Epithelial cell of esophagus (primary cell): ENCODE results near the gene PRRX2.
A peak's percentile ranks its signal among the peaks of the same experiment; 100 is the strongest.

Experiments
- DNase-seq: peaks from one replicate; pipeline ENCODE4 v3.0.0; 2010; ENCODE audit warnings: low read depth
- H3K4me3 ChIP-seq: 2 replicates; pipeline ENCODE4 v1.5.1; 2011; ENCODE audit warnings: mild to moderate bottlenecking, low read length, control low read depth
- TF ChIP-seq, protein P1 (sequence below): IDR thresholded peaks from 2 replicates; pipeline ENCODE4 v1.5.1; 2011; ENCODE audit warnings: low read depth, mild to moderate bottlenecking, low read length, control low read depth, inconsistent platforms; ENCODE audit not compliant: insufficient read depth; ENCODE audit errors: missing control alignments

Gene PRRX2

DNA sequence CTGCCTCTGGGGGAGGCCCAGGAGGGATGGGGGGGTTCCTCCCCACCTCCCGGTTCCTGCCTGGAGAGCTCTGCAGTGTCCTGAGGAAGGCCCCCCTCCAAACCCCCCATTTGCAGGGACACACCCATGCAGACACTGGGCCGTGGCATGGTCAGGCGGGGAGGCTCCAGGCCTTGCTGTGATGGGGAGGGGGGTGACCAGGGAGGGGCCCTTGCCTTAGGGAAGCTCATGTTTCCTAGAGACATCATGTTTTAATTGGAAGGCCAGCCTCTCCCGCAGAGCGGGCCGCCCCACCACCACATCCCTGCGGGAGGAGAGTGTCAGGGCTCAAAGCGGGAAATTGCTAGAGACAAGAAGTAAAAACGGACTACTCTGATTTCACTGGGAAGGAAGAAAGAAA lies 12.0 kb downstream of the PRRX2 start:
- H3K4me3 ChIP-seq, result no peak overlapping the region
- TF ChIP-seq, protein P1, sequence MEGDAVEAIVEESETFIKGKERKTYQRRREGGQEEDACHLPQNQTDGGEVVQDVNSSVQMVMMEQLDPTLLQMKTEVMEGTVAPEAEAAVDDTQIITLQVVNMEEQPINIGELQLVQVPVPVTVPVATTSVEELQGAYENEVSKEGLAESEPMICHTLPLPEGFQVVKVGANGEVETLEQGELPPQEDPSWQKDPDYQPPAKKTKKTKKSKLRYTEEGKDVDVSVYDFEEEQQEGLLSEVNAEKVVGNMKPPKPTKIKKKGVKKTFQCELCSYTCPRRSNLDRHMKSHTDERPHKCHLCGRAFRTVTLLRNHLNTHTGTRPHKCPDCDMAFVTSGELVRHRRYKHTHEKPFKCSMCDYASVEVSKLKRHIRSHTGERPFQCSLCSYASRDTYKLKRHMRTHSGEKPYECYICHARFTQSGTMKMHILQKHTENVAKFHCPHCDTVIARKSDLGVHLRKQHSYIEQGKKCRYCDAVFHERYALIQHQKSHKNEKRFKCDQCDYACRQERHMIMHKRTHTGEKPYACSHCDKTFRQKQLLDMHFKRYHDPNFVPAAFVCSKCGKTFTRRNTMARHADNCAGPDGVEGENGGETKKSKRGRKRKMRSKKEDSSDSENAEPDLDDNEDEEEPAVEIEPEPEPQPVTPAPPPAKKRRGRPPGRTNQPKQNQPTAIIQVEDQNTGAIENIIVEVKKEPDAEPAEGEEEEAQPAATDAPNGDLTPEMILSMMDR, result no peak
- DNase-seq, result no peak

DNA sequence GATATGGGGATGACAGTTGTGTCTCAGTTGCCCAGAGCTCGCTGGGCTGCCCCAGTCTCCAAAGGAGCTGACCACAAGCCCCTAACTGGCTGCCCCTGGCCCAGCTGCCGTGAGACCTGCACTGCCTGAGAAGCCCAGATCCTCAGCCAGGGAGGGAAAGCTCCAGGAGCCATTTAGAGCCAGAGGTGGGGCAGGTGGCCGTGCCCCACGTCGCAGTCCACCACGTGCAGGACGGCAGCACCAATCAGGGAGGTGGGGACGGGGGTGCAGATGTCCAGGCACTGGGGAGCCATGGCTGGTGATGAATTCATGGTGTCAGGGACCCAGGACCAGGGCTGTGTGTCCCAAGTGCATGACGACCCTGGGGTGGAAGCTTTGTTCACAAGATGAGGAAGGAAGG lies 13.4 kb downstream of the PRRX2 start:
- no peak overlapping the region for H3K4me3 ChIP-seq
- DNase-seq, result no peak
- TF ChIP-seq, protein P1, result no peak

DNA sequence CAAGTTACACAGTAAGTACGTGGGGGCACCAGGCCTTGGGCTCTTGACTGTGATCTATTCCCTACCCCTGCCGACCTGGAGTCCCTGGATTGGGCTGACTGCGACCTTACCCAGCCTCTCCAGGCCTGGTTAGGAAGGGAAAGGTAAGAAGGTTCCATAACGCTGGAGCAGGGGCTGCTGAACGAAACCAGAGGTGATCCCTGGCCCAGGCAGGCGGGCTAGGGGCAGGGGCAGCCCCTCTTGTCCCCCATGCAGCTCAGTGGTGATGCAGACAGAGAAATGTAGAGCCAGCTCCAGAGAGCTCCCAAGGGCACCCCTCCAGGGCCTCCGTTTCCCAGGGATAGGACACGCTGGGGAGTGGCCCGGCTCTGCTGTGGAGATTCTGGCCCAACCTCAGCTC lies 14.1 kb downstream of the PRRX2 start:
- TF ChIP-seq, protein P1, result no peak
- H3K4me3 ChIP-seq, result no peak overlapping the region
- DNase-seq, result no peak

DNA sequence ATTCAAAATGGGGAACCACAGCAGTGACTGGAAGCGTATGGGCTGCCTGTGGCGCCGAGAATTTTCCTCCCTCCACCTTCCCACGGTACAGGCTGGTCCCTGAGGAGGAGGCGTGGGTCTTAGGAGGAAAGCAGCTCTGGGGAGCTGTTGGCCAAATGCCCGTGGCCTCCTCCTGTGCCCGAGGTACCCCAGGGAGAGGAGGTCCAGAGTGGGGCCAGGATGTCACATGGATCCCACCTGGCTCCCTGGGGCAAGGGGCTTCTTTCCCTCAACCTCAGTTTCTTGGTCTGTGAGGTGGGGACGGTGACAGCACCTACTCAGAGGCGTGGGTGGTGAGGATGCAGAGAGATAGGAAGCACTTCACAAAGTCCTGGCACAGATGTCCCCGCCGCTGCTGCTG lies 16.5 kb downstream of the PRRX2 start:
- no peak overlapping the region for H3K4me3 ChIP-seq
- TF ChIP-seq, protein P1, result no peak
- DNase-seq, result no peak

DNA sequence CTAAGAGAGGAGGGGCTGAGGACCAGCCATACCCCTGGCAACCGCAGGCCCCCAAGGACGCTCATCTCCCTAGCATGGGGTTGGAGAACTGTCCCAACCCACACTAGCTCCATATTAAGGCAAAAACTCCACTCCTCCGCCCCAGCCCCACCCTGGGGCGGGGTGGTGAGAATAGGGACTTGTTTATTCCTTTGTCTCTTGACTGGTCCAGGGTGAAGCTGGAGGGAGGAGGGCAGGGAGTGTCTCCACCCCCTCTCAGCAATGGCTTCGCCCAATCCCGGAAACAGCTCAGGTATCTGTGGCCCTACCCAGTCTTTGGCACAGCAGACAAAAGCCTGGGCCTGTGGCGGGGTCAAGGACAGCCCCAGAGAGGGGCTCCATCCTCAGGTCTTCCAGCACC lies 16.9 kb downstream of the PRRX2 start:
- H3K4me3 ChIP-seq, result no peak overlapping the region
- no peak for DNase-seq
- TF ChIP-seq, protein P1, result no peak

DNA sequence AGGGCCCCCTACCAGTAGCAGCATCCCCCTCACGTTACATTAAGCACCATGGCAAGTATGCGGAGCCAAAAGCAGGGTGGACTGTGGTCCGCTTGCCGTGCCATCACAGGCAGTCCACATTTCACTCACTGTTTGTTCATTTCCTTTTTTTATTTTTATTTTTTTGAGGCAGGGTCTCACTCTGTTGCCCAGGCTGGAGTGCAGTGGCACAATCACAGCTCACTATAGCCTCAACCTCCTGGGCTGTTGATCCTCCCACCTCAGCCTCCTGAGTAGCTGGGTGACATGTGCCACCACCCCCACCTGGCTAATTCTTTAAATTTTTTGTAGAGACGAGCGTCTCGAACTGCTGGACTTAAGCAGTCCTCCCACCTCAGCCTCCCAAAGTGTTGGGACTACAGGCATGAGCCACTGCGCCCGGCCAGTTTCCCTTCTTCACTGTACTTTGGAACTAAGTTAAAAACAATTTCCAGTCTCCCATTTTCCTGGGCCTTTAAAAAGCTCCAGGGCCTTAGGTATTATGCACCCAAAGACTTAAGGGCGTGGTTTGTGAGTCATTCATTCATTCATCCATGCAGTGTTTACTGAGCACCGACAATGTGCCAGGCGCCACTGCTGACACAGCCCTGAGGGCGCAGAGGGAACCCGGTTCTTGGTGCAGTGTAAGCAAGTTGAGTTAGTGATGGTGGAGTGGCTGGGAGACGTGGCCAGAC lies 19.9 kb downstream of the PRRX2 start:
- TF ChIP-seq, protein P1, result no peak
- peak; percentile 97 for DNase-seq
- H3K4me3 ChIP-seq, result no peak overlapping the region

DNA sequence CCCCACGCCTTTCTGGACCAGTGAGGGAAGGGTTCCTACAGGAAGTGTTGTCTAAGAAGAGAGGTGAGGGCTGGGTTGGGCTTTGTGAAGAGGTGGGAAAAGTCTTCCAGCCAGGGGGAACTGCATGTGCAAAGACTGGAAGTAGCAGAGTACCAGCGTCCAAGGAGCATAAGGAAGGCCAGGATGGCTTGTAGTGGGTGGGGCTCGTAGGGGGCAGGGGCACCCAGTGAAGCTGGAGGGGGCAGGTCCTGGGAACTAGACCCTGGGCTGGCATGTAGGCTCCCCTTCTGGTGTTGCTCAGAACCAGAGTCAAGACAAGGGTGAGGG lies 20.4 kb downstream of the PRRX2 start:
- H3K4me3 ChIP-seq, result no peak overlapping the region
- TF ChIP-seq, protein P1, result no peak
- DNase-seq, result no peak
